ENCODE data around the gene GABRP.

The GABRP gene

GRCh38 chr5:170749911-170750431 is 33.6 kb upstream of the GABRP start:
- TF ChIP-seq GATA2 (IDR thresholded peaks at IDR 0.05; ENCODE audit: low read depth, low read length), result no peak
- no peak for TF ChIP-seq GATA3 (IDR thresholded peaks at IDR 0.05; ENCODE audit: low read depth, low read length)

DNA sequence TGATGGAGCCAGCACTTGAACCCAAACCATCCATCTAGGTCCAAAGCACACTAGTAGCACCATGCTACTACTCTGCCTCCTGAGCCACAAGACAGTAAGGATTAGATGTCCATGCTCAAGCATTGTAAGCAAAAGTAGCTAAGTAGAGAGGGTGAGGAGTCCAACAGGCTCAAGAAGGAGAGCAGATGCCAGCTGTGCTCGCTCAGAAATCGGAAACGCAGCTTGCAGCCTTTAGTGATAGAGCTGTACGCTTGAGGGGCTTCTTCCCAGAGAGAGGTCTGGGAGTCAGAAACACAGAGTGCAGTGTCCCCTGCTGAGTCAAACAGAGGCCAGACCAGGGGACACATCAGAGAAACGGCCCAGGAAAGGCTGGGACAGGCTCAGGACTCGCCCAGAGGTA is 32.7 kb upstream of the GABRP start:
- TF ChIP-seq GATA2 (IDR thresholded peaks at IDR 0.05; ENCODE audit: low read depth, low read length) (no peak), GATA3 (IDR thresholded peaks at IDR 0.05; ENCODE audit: low read depth, low read length) (no peak)

- TF ChIP-seq GATA3 (IDR thresholded peaks at IDR 0.05; ENCODE audit: low read depth, low read length), result no peak
- TF ChIP-seq GATA2 (IDR thresholded peaks at IDR 0.05; ENCODE audit: low read depth, low read length), result peak; percentile 81
These were observed 31.9 kb upstream of the GABRP start for GRCh38 chr5:170751631-170752030.

GRCh38 chr5:170752257-170753215 is 31.0 kb upstream of the GABRP start:
- TF ChIP-seq GATA3 (IDR thresholded peaks at IDR 0.05; ENCODE audit: low read depth, low read length) (no peak), GATA2 (IDR thresholded peaks at IDR 0.05; ENCODE audit: low read depth, low read length) (no peak)

DNA sequence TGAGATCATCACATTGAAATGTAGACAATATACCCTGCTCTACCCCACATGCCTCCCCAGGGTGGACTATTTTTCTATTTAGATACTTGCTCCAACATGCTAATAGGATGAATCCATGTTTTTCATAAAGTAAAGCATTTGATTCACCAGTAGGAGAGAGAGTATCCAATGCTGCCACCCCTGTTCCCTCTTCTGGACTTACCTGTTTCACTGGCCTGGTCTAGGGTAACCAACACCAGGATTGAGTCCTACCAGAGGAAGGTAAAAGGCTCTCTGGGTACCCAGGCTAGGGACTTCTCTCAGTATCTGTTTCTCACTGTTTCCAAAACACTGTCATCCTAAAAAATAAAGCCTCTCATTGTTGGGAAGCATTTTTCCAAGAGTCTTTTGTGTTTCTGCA is 30.2 kb upstream of the GABRP start:
- no peak for TF ChIP-seq GATA3 (IDR thresholded peaks at IDR 0.05; ENCODE audit: low read depth, low read length)
- no peak for TF ChIP-seq GATA2 (IDR thresholded peaks at IDR 0.05; ENCODE audit: low read depth, low read length)

GRCh38 chr5:170755679-170756456 is 27.7 kb upstream of the GABRP start:
- TF ChIP-seq GATA2 (IDR thresholded peaks at IDR 0.05; ENCODE audit: low read depth, low read length) (no peak), GATA3 (IDR thresholded peaks at IDR 0.05; ENCODE audit: low read depth, low read length) (no peak)

- TF ChIP-seq GATA3 (IDR thresholded peaks at IDR 0.05; ENCODE audit: low read depth, low read length), result no peak
- no peak for TF ChIP-seq GATA2 (IDR thresholded peaks at IDR 0.05; ENCODE audit: low read depth, low read length)
These were observed 26.8 kb upstream of the GABRP start for GRCh38 chr5:170756691-170757090.

- TF ChIP-seq GATA2 (IDR thresholded peaks at IDR 0.05; ENCODE audit: low read depth, low read length) (no peak), GATA3 (IDR thresholded peaks at IDR 0.05; ENCODE audit: low read depth, low read length) (no peak)
These were observed 26.3 kb upstream of the GABRP start for GRCh38 chr5:170757182-170757601.

DNA sequence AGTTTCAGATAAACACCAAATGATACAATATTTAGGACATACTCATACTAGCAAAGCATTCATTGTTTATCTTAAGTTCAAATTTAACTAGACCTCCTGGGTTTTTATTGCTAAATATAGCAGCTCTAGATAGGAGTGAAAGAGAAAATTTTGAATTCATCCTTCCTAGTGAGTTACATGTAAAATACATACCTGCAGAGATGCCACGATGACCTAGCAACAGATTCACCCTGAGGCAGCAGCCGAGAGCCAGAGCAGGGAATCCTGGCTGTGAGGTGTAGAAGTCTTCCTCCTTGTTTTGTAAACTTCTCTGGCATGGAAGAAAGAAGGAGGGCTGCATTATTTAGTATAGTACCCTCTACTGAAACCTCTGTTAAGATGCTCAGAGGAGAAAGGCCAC is 25.9 kb upstream of the GABRP start:
- TF ChIP-seq GATA2 (IDR thresholded peaks at IDR 0.05; ENCODE audit: low read depth, low read length) (no peak), GATA3 (IDR thresholded peaks at IDR 0.05; ENCODE audit: low read depth, low read length) (no peak)

GRCh38 chr5:170758481-170758880 is 25.0 kb upstream of the GABRP start:
- TF ChIP-seq GATA3 (IDR thresholded peaks at IDR 0.05; ENCODE audit: low read depth, low read length) (no peak), GATA2 (IDR thresholded peaks at IDR 0.05; ENCODE audit: low read depth, low read length) (no peak)

DNA sequence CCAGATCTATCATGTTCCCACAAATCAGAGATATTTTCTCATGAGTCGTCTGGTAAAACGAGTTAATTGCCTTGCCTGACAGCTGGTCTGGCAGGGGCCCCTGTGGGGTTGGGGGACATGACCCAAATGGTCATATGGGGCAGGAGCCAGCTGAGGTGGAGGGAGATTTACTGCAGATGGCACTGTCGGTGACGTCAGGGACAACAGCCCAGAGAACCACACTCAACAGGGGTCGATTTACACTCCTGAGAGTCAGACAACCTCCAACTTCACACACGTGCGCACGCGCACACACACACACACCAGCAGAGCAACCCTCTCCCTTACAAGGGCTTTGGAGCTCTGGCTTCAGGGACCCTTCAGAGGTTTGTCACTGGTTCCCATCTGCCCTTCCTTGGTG is 23.4 kb upstream of the GABRP start:
- TF ChIP-seq GATA2 (IDR thresholded peaks at IDR 0.05; ENCODE audit: low read depth, low read length), result no peak
- TF ChIP-seq GATA3 (IDR thresholded peaks at IDR 0.05; ENCODE audit: low read depth, low read length), result no peak

DNA sequence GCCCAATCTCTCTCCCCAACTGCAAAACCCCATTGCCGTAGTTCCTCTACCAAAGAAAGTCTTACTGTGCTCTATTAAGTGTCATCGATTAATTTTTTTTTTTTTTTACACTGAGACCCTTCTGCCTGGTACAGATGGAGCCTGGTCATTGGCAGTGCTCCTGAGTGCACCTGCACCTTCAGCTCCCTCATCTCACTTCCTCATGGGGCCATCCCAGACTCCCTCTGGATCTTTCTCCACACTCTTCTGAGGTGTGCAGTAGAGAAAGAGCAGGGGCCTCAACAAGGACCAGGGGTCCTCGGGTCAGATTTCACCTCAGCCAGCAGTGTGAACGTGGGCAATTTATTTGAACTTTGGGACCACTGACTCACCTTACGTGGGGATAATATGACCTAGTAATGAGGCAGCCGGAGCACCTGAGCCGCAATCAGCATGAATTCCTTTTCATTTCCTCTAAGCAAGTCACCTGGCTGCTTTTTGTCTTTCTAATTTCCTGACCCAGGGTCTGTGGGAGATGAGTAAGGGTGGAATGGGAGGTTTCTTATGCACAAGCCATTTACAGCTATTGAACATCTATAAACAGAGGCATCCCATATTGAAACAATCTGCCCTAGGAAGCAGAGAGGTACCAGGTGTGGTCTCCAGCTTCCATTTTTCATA is 22.3 kb upstream of the GABRP start:
- TF ChIP-seq GATA3 (IDR thresholded peaks at IDR 0.05; ENCODE audit: low read depth, low read length) (no peak), GATA2 (IDR thresholded peaks at IDR 0.05; ENCODE audit: low read depth, low read length) (no peak)

GRCh38 chr5:170761708-170762066 is 21.8 kb upstream of the GABRP start:
- no peak for TF ChIP-seq GATA3 (IDR thresholded peaks at IDR 0.05; ENCODE audit: low read depth, low read length)
- TF ChIP-seq GATA2 (IDR thresholded peaks at IDR 0.05; ENCODE audit: low read depth, low read length), result no peak

DNA sequence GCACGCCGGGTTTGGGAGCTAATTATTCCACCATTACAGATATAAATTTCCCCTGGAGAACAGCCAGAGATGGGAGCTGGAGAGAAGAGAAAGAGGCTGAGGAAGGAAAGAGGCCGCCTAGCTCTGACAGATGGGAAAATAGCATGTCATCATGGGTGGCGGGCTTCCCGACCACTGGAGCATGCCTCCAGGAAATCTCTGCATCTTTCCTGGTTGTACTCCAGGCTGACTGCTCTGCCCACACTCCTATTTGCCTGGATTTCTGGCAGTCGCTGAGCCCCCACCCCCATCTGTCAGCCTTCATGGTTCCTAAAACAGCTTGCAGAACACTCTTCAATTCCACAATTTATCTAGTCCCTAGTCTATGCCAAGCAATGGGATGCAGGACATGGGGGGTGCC is 14.3 kb upstream of the GABRP start:
- TF ChIP-seq GATA3 (IDR thresholded peaks at IDR 0.05; ENCODE audit: low read depth, low read length) (no peak), GATA2 (IDR thresholded peaks at IDR 0.05; ENCODE audit: low read depth, low read length) (no peak)
